HG03175 (cell line): Measurements from ENCODE around the gene RGS16.
A peak's percentile ranks its signal among the peaks of the same experiment; 100 is the strongest.

ENCODE experiments used
- ATAC-seq: cut with Tn5 transposase; IDR thresholded peaks from one replicate; pipeline ENCODE4 v1.9.1; 2021; ENCODE audit warnings: mild to moderate bottlenecking, moderate library complexity; ENCODE audit not compliant: unreplicated experiment

Gene RGS16

GRCh38 chr1:182610606-182611194, 6.5 kb upstream of the RGS16 start:
- ATAC-seq, result no peak

GRCh38 chr1:182608845-182609610, 4.8 kb upstream of the RGS16 start:
- ATAC-seq, result no peak

- no peak for ATAC-seq
Observed at GRCh38 chr1:182608236-182608635, 4.0 kb upstream of the RGS16 start.

GRCh38 chr1:182607566-182607965, 3.4 kb upstream of the RGS16 start:
- ATAC-seq, result no peak

DNA sequence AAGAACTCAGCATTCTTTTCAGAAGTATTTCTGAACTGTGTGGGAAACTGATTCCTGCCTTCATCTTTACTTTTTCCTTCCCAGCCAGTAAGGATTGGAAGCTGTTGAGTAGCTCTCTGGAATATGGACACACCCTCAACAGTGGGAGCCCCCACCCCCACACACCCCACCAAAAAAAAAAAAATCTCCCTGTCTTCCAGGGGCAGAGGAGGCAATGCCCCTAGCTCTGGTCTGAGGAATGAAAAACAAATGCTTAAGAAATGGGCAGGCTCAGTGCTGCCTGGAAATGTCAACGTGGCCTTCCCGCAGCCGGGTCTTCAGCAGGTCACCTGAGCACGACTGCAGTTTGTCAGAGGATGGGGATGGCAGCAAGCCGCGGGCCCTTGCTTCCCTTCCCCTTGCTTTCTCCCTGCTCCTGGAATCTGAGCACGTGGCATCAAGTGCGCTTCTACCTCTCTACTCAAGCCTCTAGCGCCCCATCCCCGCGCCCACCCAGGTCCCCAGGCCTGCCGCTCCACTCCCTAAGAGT, 479 bp downstream of the RGS16 start:
- peak; percentile 15 for ATAC-seq

- ATAC-seq, result no peak
Observed at GRCh38 chr1:182602935-182603645, 1.1 kb downstream of the RGS16 start.

DNA sequence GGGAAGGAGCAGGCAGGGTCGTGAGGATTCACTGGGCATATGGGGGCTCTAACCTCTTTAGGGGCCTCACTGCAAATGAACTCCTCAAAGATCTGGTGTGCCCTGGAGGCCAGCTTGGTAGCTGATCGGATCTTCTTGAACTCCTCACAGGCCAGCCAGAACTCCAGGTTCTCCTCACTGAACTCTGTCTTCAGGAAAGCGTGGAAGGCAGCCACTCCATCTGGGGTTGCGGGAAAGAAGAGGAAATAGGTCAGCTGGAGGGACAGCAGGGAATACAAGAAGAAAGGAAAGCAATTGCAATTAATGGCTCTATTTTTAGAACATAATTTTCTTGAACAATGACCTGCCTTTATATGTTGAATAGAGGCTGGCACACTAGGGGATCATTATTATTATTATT, 2.3 kb downstream of the RGS16 start:
- ATAC-seq, result no peak

- no peak for ATAC-seq
Observed at GRCh38 chr1:182601416-182601786, 2.8 kb downstream of the RGS16 start.

- ATAC-seq, result no peak
Observed at GRCh38 chr1:182600745-182601415, 3.3 kb downstream of the RGS16 start.

DNA sequence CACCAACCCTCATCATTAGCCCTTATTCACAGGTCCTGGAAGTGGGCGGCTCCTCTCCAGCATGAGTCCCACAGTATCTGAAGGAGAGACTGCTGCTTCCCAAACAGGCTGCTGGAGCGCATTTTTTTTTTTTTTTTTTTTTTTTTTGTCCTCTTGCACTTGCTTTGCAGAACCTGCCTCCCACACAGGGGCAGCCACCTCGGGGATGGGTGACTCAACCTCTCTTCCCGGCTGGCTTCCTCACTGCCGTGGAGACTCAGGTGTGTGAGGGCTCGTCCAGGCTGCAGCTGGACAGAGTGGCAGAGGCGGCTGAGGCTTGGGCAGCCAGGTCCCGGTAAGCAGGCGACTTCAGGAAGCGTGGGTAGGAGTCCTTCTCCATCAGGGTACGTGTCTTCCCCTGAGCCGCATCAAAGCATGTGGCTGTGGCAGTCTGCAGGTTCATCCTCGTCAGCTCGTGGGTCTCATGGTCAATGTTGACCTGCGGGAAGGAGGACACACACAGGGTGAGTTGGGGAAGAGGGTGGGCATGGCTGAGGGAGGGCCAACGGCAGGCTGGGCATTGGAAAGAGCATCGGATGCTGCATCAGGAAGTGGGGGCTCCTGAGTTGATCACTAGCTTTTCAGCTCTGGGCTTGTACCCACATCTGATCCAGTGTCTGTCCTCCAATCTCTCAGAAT, 4.0 kb downstream of the RGS16 start:
- no peak for ATAC-seq

- no peak for ATAC-seq
Observed at GRCh38 chr1:182599339-182599738, 4.8 kb downstream of the RGS16 start.

DNA sequence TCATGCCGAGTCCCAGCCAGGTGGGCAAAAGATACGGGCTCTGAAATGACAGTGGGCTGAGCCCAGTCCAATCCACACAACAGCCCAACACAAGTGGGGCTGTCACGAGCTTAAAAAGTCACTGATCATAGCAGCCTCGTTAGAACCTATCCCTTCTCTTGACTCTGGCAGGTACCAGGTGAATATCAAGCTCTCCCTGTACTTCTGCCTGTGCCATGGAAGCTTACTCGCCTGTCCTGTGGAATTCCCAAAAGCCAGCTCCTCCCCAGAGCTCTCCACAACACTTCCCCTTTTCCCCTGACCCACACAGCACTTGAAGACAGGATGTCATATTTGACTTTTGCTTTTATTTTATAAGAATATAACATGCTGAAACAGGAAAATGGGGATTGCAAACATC, 5.9 kb downstream of the RGS16 start:
- no peak for ATAC-seq

GRCh38 chr1:182596934-182597333, 7.3 kb downstream of the RGS16 start:
- no peak for ATAC-seq

DNA sequence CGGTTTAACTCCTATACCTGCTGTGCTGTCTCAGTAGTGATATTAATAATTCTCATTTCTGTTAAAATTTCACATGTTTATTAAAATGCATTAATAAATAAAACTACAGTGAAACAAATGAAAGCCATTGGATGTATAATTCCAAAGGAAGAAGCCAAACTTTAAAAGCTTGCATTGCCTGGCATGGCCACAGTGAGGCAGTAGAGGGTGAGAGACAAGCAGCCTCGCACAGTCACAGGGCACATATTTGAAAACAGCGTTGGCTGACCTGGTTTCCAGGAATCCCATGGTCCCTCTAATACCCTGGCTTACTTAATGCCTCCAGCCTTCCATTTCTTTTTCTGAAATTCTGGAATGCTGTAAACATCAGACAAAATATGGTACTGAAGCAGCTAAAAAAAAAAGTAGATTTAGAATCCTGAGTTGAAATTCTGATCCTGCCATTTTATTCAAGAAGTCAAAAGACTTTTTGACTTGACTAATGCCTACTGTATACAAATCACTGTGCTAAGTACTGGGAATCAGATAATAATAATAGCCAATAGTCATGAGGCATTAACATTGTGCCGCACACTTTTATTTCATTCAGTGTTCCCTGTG, 8.4 kb downstream of the RGS16 start:
- no peak for ATAC-seq

DNA sequence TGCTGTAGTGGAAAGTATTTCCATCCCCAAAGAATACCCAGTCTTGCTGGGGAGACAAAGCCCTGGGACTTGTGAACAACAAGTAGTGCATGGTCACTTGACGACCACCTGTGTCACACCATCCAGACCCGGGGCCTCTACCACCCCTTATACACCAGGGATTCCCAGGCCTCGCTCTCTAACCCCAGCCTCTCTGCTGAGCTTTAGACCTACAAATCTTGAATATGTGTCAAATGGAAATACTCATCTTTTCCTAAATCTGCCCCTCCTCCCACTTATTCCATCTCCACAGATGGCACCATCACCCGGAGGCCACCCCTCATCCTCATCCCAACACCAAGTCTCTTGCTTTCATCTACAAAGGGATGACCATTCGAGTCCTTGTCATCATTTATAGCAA, 14.3 kb downstream of the RGS16 start:
- ATAC-seq, result no peak

DNA sequence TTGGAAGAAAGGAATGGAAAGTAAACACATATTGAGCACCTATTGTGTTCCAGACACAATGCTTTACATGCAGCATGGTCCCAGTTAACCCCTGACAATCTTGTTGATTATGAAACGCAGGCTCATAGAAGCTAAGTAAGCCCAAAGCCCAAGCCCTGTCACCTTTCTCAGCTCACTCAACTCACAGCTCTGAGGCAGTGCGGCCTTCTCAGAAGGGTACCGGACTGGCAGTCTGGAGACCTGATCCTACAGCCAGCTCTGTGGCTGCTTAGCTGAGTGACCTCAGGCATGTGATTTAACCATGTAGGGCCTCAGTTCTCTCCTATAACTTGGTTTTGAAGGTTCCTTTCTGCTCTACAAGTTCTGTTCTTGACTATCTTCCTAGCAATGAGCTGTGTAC, 14.7 kb downstream of the RGS16 start:
- no peak for ATAC-seq

DNA sequence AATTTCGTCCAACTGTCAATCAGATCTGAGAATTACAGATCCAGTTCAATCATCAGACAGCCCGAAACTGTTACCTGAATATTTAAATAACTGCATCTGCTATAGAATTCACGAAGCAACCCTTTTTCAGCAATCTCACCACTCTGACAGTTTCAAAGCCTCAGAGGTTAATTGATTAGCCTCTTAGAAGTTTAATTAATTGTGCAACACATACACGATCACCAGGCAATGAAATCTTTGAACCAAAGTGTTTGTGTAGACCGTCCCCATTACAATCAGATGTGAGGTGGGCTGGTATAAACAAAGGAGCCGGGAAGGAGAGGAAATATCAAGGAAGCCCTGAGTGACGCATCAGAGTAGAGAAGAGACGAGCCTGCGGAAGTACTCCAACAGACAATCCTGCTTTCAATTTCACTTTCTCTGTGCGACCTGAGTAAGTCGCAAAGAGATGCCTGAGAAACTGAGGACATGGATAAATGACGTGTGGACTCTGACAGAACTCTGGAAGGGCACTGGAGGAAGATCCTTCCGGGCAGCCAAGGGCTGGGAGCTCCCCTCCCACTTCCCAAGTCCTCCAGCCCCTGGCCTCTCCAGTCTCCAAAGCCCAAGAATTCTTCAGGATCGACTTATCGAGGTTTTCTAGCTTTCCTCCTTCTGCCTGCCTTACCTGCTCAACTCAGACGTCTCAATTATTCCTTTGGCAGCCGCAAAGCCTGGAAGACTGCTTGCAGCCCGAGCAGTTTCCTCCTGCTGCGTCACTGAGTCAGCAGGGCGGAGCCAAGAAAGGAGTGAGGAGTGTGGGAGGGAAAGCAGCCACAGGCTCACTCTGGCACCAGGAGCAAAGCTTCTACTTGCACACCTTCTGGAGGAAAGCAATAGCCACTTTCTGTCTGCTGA, 15.4 kb downstream of the RGS16 start, which contains the start of gene RNASEL:
Gene RNASEL (minus strand): TSS at position 757 of the 897 bp plus-strand sequence. CDS start 2,450 bp downstream, outside the sequence.
- ATAC-seq, result peak; percentile 78

DNA sequence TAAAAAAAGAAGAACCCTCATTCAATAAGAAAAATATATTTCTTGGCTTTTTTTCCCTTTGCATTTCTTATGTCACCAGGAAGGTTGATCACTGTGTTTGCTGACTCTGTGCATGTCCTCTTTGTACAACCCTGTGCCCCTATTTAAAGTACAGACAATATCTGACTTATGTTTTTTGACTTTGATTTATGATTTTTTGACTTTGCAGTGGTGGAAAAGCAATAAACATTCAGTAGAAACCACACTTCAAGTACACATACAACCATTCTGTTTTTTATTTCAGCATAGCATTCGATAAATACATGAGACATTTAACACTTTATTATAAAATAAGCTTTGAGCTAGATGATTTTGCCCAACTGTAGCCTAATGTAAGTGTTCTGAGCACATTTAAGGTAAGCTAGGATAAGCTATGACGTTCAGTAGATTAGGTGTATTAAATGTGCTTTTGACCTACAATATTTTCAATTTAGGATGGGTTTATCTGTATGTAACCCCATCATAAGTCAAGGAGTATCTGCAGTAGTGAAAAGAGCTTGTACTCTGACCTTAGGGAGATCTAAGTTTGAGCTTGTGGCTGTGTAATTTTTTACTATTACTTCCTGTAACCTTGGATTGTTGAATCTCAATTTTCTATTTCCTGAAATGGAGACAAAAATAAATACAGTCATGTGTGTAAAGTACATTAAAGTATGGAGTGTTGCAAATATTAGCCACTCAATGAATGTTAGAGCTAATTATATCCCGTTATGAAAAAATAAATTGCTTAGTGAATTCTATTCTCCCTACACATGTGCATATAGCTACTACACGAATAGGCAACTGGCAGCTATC, 16.3 kb downstream of the RGS16 start:
- ATAC-seq, result peak; percentile 12
